ENCODE measurements around the gene RNF111. TPM values are rescaled to one million over a fixed set of nuclear protein-coding genes. Genes with fewer than 3 reads are reported as not detected.

RNF111 gene
- total and polyA plus RNA-seq, 2 of the 13 experiments (the other 11 are each of a cell fraction or from before 2014, with no cell fraction given) = 12.1 to 23.1 TPM

GRCh38 chr15:58988006-58988785, 733 bp downstream of the RNF111 start (continued):
- TF ChIP-seq, protein P1, sequence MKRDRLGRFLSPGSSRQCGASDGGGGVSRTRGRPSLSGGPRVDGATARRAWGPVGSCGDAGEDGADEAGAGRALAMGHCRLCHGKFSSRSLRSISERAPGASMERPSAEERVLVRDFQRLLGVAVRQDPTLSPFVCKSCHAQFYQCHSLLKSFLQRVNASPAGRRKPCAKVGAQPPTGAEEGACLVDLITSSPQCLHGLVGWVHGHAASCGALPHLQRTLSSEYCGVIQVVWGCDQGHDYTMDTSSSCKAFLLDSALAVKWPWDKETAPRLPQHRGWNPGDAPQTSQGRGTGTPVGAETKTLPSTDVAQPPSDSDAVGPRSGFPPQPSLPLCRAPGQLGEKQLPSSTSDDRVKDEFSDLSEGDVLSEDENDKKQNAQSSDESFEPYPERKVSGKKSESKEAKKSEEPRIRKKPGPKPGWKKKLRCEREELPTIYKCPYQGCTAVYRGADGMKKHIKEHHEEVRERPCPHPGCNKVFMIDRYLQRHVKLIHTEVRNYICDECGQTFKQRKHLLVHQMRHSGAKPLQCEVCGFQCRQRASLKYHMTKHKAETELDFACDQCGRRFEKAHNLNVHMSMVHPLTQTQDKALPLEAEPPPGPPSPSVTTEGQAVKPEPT (CRISPR knock-in tag; IDR thresholded peaks at IDR 0.05; ENCODE audit: low read depth) = no peak
- TF ChIP-seq NR2C2 (CRISPR knock-in tag; IDR thresholded peaks at IDR 0.05; ENCODE audit: borderline replicate concordance) (0 out of 2 replicates have a peak, but pooled peaks have one; percentile 36), SIN3A (IDR thresholded peaks at IDR 0.05; ENCODE audit: borderline replicate concordance, low read depth, low read length) (0 out of 2 replicates have a peak, but pooled peaks have one; percentile 12), HNF4G (IDR thresholded peaks at IDR 0.05; ENCODE audit: borderline replicate concordance, low read depth, low read length) (peak; percentile 26; the same call in 1 of the 2 replicates), HNF4G (CRISPR knock-in tag; IDR thresholded peaks at IDR 0.05; ENCODE audit: borderline replicate concordance, low read depth) (no peak), STAG1 (CRISPR knock-in tag; IDR thresholded peaks at IDR 0.05) (no peak), UBTF (CRISPR knock-in tag; IDR thresholded peaks at IDR 0.05) (0 out of 2 replicates have a peak, but pooled peaks have one; percentile 60), SMAD9 (CRISPR knock-in tag; IDR thresholded peaks at IDR 0.05) (no peak), GTF2F1 (IDR thresholded peaks at IDR 0.05; ENCODE audit: low read length) (no peak), NCOA2 (CRISPR knock-in tag; IDR thresholded peaks at IDR 0.05) (0 out of 2 replicates have a peak, but pooled peaks have one; percentile 18), ZBTB8A (CRISPR knock-in tag; IDR thresholded peaks at IDR 0.05; ENCODE audit: borderline replicate concordance, low read depth) (no peak), HNRNPK (IDR thresholded peaks at IDR 0.05; ENCODE audit: low read depth, low read length, poor library complexity, severe bottlenecking) (peak; percentile 75), ZFYVE20 (CRISPR knock-in tag; IDR thresholded peaks at IDR 0.05; ENCODE audit: borderline replicate concordance, low read depth) (no peak), CEBPZ (IDR thresholded peaks at IDR 0.05; ENCODE audit: low read length) (no peak), TEAD2 (CRISPR knock-in tag; IDR thresholded peaks at IDR 0.05) (no peak), ZBTB34 (CRISPR knock-in tag; IDR thresholded peaks at IDR 0.05) (no peak), HOXA9 (CRISPR knock-in tag; IDR thresholded peaks at IDR 0.05; ENCODE audit: borderline replicate concordance) (0 out of 2 replicates have a peak, but pooled peaks have one; percentile 57)
- TF ChIP-seq, protein P2, sequence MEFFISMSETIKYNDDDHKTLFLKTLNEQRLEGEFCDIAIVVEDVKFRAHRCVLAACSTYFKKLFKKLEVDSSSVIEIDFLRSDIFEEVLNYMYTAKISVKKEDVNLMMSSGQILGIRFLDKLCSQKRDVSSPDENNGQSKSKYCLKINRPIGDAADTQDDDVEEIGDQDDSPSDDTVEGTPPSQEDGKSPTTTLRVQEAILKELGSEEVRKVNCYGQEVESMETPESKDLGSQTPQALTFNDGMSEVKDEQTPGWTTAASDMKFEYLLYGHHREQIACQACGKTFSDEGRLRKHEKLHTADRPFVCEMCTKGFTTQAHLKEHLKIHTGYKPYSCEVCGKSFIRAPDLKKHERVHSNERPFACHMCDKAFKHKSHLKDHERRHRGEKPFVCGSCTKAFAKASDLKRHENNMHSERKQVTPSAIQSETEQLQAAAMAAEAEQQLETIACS (CRISPR knock-in tag; IDR thresholded peaks at IDR 0.05) = 0 out of 2 replicates have a peak, but pooled peaks have one; percentile 36
